K562 (cell line): ENCODE data around the gene SS18L1. TPM values are rescaled to one million over a fixed set of nuclear protein-coding genes. Genes with fewer than 3 reads are reported as not detected.
A peak's percentile ranks its signal among the peaks of the same experiment; 100 is the strongest.

Experiments used
- CAMTA2 ChIP-seq: fragments of 250-450 bp; sonication (Bioruptor Pico); conservative IDR thresholded peaks from 2 replicates; pipeline ENCODE4 v1.5.1; 2022
- CGGBP1 ChIP-seq: fragments of 250-450 bp; sonication (Bioruptor Pico); IDR thresholded peaks from 2 replicates; pipeline ENCODE4 v1.9.0; 2021; ENCODE audit warnings: mild to moderate bottlenecking
- CREB3 ChIP-seq: fragments of 450-650 bp; conservative IDR thresholded peaks from 2 replicates; pipeline ENCODE4 v1.6.1; 2016; ENCODE audit warnings: missing genetic modification characterization, low read depth, mild to moderate bottlenecking, missing compliant biosample characterization, moderate library complexity
- DIDO1 ChIP-seq: fragments of 450-650 bp; IDR thresholded peaks from 2 replicates; pipeline ENCODE4 v1.6.1; 2016; ENCODE audit warnings: low read depth, missing biosample characterization, missing genetic modification characterization
- ELF4 ChIP-seq: fragments of 450-650 bp; formaldehyde crosslinking; IDR thresholded peaks from 2 replicates; pipeline ENCODE4 v1.4.0; 2022; ENCODE audit warnings: missing genetic modification characterization
- ETS2 ChIP-seq: IDR thresholded peaks from 2 replicates; pipeline ENCODE4 v1.6.1; 2016; ENCODE audit warnings: borderline replicate concordance, missing genetic modification characterization, mild to moderate bottlenecking, moderate library complexity, missing compliant biosample characterization; ENCODE audit not compliant: poor library complexity, severe bottlenecking
- HNRNPK ChIP-seq: fragments of 200-400 bp; formaldehyde crosslinking; IDR thresholded peaks from one replicate; pipeline ENCODE4 v1.6.1; 2018; ENCODE audit warnings: mild to moderate bottlenecking, low read depth, low read length; ENCODE audit not compliant: poor library complexity, severe bottlenecking
- NCOA2 ChIP-seq, 2 experiments: fragments of 450-650 bp; IDR thresholded peaks; 2 replicates each; pipeline ENCODE4 v1.6.1; 2018; ENCODE audit warnings: mild to moderate bottlenecking in 2 of 2, moderate library complexity in 1 of 2; ENCODE audit not compliant: partially characterized antibody in 2 of 2
- PHB ChIP-seq: fragments of 250-450 bp; sonication (Bioruptor Pico); IDR thresholded peaks from 2 replicates; pipeline ENCODE4 v1.5.0; 2021
- RBFOX2 ChIP-seq: fragments of 200-400 bp; formaldehyde crosslinking; IDR thresholded peaks from 2 replicates; pipeline ENCODE4 v1.6.1; 2017; ENCODE audit warnings: low read depth, mild to moderate bottlenecking, low read length, moderate library complexity
- SIN3A ChIP-seq, 2 experiments: fragments of 150-350 bp in 1 of 2; IDR thresholded peaks; 2 replicates each; pipeline ENCODE4 v1.6.1; 2011 to 2016; ENCODE audit warnings: borderline replicate concordance in 2 of 2, low read depth in 2 of 2, low read length in 2 of 2, mild to moderate bottlenecking in 2 of 2, moderate library complexity in 2 of 2; ENCODE audit not compliant: control insufficient read depth in 1 of 2
- SRSF7 ChIP-seq: fragments of 200-400 bp; formaldehyde crosslinking; optimal IDR thresholded peaks from 2 replicates; pipeline ENCODE3; 2017; ENCODE audit warnings: mild to moderate bottlenecking, low read depth, low read length
- XRCC3 ChIP-seq: fragments of 450-650 bp; IDR thresholded peaks from 2 replicates; pipeline ENCODE4 v1.6.1; 2017; ENCODE audit warnings: mild to moderate bottlenecking, moderate library complexity
- ZNF511 ChIP-seq: sonication (generic); formaldehyde crosslinking; IDR thresholded peaks from 2 replicates; pipeline ENCODE4 v1.8.0; 2022; ENCODE audit warnings: mild to moderate bottlenecking, missing genetic modification reagents
- ZNF699 ChIP-seq: fragments of 250-450 bp; sonication (Bioruptor Pico); IDR thresholded peaks from 2 replicates; pipeline ENCODE4 v1.8.0; 2021; ENCODE audit warnings: mild to moderate bottlenecking, moderate library complexity; ENCODE audit not compliant: insufficient replicate concordance
- polyA plus RNA-seq, 8 experiments: library from polyadenylated mRNA; depleted of rRNA in 4 of 8; stranded (reverse) in 5 of 8; unstranded in 3 of 8; fragments of >200 nt; fragmentation: Nextera tagmentation in 2 of 8; fragmentation: Illumina TruSeq in 1 of 8; extraction: Ambion mirVana in 2 of 8; extraction: Trizol in 1 of 8; gene quantifications; 2 replicates each; pipeline versions ENCODE4 v1.2.1 to v1.2.3, GENCODE V29; 2011 to 2014; ENCODE audit warnings: inconsistent platforms in 1 of 8, missing spikeins in 1 of 8
- total RNA-seq, 7 experiments: library from RNA; depleted of rRNA in 6 of 7; stranded (reverse); fragments of >200 nt in 6 of 7; fragmentation: Illumina TruSeq in 2 of 7; extraction: Trizol in 2 of 7; gene quantifications; 2 replicates each; pipeline versions ENCODE4 v1.2.1 to v1.2.3, GENCODE V29; 2011 to 2021; ENCODE audit warnings: low replicate concordance in 1 of 7
- TF ChIP-seq, protein P1 (sequence below): fragments of 450-650 bp; IDR thresholded peaks from 2 replicates; pipeline ENCODE4 v1.6.1; 2016; ENCODE audit warnings: mild to moderate bottlenecking

Gene SS18L1
- total and polyA plus RNA-seq, 9 of the 15 experiments (the other 6 are each of a cell fraction or from before 2014, with no cell fraction given) = 2.7 to 28.3 (median 15.1) TPM

- TF ChIP-seq ELF4 (CRISPR knock-in tag) = 0 out of 2 replicates have a peak, but pooled peaks have one; percentile 59
- 0 out of 2 replicates have a peak, but pooled peaks have one; percentile 32 for TF ChIP-seq ZNF511 (CRISPR knock-in tag)
- TF ChIP-seq SRSF7 = no peak
- TF ChIP-seq PHB = no peak; the same call in 1 of the 2 replicates
- peak; percentile 6 for TF ChIP-seq ETS2
- no peak for TF ChIP-seq ZNF699 (CRISPR knock-in tag)
- peak; percentile 86 for TF ChIP-seq CGGBP1 (CRISPR knock-in tag)
- 0 out of 2 replicates have a peak, but pooled peaks have one; percentile 56 for TF ChIP-seq DIDO1 (tag)
- no peak for TF ChIP-seq NCOA2 (IDR thresholded peaks at IDR 0.05; ENCODE audit: partially characterized antibody in 2 of 2)
- no peak for TF ChIP-seq XRCC3
- TF ChIP-seq, protein P1, sequence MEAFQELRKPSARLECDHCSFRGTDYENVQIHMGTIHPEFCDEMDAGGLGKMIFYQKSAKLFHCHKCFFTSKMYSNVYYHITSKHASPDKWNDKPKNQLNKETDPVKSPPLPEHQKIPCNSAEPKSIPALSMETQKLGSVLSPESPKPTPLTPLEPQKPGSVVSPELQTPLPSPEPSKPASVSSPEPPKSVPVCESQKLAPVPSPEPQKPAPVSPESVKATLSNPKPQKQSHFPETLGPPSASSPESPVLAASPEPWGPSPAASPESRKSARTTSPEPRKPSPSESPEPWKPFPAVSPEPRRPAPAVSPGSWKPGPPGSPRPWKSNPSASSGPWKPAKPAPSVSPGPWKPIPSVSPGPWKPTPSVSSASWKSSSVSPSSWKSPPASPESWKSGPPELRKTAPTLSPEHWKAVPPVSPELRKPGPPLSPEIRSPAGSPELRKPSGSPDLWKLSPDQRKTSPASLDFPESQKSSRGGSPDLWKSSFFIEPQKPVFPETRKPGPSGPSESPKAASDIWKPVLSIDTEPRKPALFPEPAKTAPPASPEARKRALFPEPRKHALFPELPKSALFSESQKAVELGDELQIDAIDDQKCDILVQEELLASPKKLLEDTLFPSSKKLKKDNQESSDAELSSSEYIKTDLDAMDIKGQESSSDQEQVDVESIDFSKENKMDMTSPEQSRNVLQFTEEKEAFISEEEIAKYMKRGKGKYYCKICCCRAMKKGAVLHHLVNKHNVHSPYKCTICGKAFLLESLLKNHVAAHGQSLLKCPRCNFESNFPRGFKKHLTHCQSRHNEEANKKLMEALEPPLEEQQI = no peak
- TF ChIP-seq SIN3A (IDR thresholded peaks at IDR 0.05; ENCODE audit: borderline replicate concordance in 2 of 2, control insufficient read depth in 1 of 2, low read depth in 2 of 2, low read length in 2 of 2) = peak; percentile 76 to 80; a peak in 2 of 4 replicates
- no peak for TF ChIP-seq CREB3 (tag)
- TF ChIP-seq CAMTA2 (CRISPR knock-in tag) = no peak
- TF ChIP-seq HNRNPK = no peak
- TF ChIP-seq RBFOX2 = peak; percentile 99
These were observed 39.2 kb downstream of the SS18L1 start, which contains the start of gene MTG2 (continued) for GRCh38 chr20:62182469-62183425.
